Mammary epithelial cell (primary cell): Measurements from ENCODE around the gene AKT1.

Experiments
- EZH2 ChIP-seq: IDR thresholded peaks from 2 replicates; pipeline ENCODE4 v1.6.1; 2012; ENCODE audit warnings: low read length, inconsistent platforms, borderline replicate concordance
- TF ChIP-seq, protein P1 (sequence below), 2 donors: IDR thresholded peaks in 1 of 2; conservative IDR thresholded peaks in 1 of 2; 2 replicates each; pipeline ENCODE4 v1.5.1; 2011 to 2012; ENCODE audit warnings: inconsistent platforms in 2 of 2, low read length in 2 of 2, mild to moderate bottlenecking in 2 of 2, control low read depth in 1 of 2, low read depth in 1 of 2; ENCODE audit not compliant: insufficient read depth in 1 of 2; ENCODE audit errors: extremely low read depth in 1 of 2

DNA sequence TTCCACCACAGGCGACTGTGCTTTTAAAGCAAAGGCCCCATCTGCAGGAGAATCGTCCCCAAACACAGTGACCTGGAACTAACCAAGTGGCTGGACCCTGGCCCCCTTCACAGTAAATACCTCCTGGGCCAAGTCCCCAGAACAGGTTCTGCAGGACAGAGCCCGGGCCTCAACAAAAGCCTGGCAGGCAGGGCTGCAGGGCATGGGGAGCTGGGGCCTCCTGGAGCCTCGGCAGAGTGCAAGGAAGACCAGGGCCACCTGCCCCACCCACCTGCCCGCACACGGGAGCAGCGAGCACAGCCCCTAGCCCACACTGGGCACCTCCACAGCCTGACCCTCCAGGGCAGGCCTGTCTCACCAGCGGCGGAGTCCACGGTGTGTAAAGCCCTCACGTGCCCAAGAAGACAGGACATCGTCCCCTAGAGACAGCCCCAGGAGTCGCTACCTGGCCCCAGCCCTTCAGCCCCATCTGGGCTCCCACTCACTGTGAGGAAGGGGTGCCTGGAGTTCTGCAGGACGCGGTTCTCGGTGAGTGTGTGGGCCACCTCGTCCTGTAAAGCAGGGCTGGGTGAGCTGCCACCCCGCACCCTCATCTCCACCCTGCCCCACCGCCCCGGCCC, 21.0 kb downstream of the AKT1 start:
- TF ChIP-seq, protein P1, sequence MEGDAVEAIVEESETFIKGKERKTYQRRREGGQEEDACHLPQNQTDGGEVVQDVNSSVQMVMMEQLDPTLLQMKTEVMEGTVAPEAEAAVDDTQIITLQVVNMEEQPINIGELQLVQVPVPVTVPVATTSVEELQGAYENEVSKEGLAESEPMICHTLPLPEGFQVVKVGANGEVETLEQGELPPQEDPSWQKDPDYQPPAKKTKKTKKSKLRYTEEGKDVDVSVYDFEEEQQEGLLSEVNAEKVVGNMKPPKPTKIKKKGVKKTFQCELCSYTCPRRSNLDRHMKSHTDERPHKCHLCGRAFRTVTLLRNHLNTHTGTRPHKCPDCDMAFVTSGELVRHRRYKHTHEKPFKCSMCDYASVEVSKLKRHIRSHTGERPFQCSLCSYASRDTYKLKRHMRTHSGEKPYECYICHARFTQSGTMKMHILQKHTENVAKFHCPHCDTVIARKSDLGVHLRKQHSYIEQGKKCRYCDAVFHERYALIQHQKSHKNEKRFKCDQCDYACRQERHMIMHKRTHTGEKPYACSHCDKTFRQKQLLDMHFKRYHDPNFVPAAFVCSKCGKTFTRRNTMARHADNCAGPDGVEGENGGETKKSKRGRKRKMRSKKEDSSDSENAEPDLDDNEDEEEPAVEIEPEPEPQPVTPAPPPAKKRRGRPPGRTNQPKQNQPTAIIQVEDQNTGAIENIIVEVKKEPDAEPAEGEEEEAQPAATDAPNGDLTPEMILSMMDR (conservative IDR thresholded peaks at IDR 0.05 in 1 of 2, IDR thresholded peaks at IDR 0.05 in 1 of 2; ENCODE audit: extremely low read depth in 1 of 2, insufficient read depth in 1 of 2, low read depth in 1 of 2, low read length in 2 of 2), result no peak
- TF ChIP-seq EZH2, result no peak
